ENCODE data around the gene POLD4. TPM values are rescaled to one million over a fixed set of nuclear protein-coding genes. Genes with fewer than 3 reads are reported as not detected.

The POLD4 gene
- total and polyA plus RNA-seq, 7 donors: 48.5 to 748 (median 78.9) TPM

DNA sequence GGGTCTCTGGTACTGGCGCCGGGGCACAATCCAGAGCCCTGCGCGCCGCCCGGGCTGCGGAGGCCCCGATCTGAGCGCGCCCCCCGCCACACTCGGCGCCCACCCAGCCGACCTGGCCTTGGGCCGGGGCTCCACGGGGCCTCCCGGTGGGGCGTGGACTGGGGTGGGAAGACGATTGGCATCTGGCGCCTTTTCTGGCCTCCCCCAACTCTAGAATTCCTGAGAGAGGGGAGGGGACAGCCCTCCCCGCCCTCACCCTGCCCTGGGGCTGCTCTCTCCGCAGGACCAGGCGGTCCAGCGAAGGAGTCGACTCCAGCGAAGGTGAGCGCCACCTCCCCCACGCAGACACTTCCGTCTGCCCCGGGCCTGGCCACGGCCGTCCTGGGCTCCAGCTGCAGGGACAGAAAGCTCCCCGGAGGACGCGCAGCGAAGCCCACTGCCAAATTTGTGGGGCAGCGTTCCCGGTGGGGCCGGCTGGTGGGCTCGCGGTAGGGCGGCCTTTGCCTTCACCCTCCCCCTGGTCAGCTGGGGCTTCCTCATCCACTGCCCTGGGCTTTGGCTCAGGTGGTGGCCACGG is 49.4 kb downstream of the POLD4 start:
- Histone ChIP-seq H3K36me3 (peaks cover 12 to 44% (median 28%) of the 10 kb centered on the region in 4 donors), H3K4me3 (peak overlapping the region; percentile 54 to 98 (median 78)), H3K4me1 (peaks cover 0 to 31% (median 24%) of the 10 kb centered on the region in 4 donors), H3K27ac (peak overlapping the region; percentile 69 to 77 (median 74)), H3K9me3 (no peaks in the 10 kb centered on the region), H3K27me3 (no peaks in the 10 kb centered on the region)
- peak; percentile 69 for DNase-seq
- intact Hi-C loops (cut with DNase I): no loop called here
- TF ChIP-seq POLR2A (IDR thresholded peaks at IDR 0.05): no peak
- no peak for TF ChIP-seq POLR2AphosphoS5 (IDR thresholded peaks at IDR 0.05)
- TF ChIP-seq EP300 (IDR thresholded peaks at IDR 0.05): no peak
- TF ChIP-seq CTCF (IDR thresholded peaks at IDR 0.05): no peak
- 3 to 19% methylated on average over 43 of the region's 43 CpGs for WGBS, 2 donors

GRCh38 chr11:67303132-67303834 is 50.1 kb downstream of the POLD4 start, which contains the start of gene SSH3:
SSH3 (plus strand) TSS chr11:67303530; CDS start chr11:67303626, 96 bp downstream.
- peak; percentile 84 for DNase-seq
- H3K27ac ChIP-seq: peak within 1 kb of the TSS; percentile 69 to 77 (median 74)
- H3K4me3 ChIP-seq: peak within 1 kb of the TSS; percentile 54 to 98 (median 78)
- WGBS, 2 donors: 1 to 9% methylated on average over 65 of the region's 65 CpGs
- H3K27me3 ChIP-seq: no peaks in the 10 kb centered on the region
- peaks cover 12 to 44% (median 29%) of the 10 kb centered on the region in 4 donors for H3K36me3 ChIP-seq
- peaks cover 0 to 31% (median 24%) of the 10 kb centered on the region in 4 donors for H3K4me1 ChIP-seq
- no peak for TF ChIP-seq CTCF (IDR thresholded peaks at IDR 0.05)
- peak in 3 of 4 donors; percentile 28 to 73 (median 71) for TF ChIP-seq POLR2AphosphoS5 (IDR thresholded peaks at IDR 0.05)
- no peak for TF ChIP-seq EP300 (IDR thresholded peaks at IDR 0.05)
- TF ChIP-seq POLR2A (IDR thresholded peaks at IDR 0.05): peak in 1 of 2 donors; percentile 41
- intact Hi-C loops (cut with DNase I): no loop called here
- H3K9me3 ChIP-seq: no peaks in the 10 kb centered on the region

GRCh38 chr11:67302571-67303131 is 50.7 kb downstream of the POLD4 start:
- H3K4me3 ChIP-seq: peak overlapping the region; percentile 54 to 98 (median 78)
- peaks cover 0 to 31% (median 24%) of the 10 kb centered on the region in 4 donors for H3K4me1 ChIP-seq
- H3K36me3 ChIP-seq: peaks cover 12 to 46% (median 28%) of the 10 kb centered on the region in 4 donors
- no peak for TF ChIP-seq POLR2AphosphoS5 (IDR thresholded peaks at IDR 0.05)
- no peak for TF ChIP-seq EP300 (IDR thresholded peaks at IDR 0.05)
- no peak for TF ChIP-seq CTCF (IDR thresholded peaks at IDR 0.05)
- no peak for TF ChIP-seq POLR2A (IDR thresholded peaks at IDR 0.05)
- H3K27me3 ChIP-seq: no peaks in the 10 kb centered on the region
- H3K27ac ChIP-seq: peak overlapping the region; percentile 69 to 77 (median 74)
- intact Hi-C loops (cut with DNase I): no loop called here
- no peaks in the 10 kb centered on the region for H3K9me3 ChIP-seq
- DNase-seq: peak; percentile 80
- 5 to 28% methylated on average over 23 of the region's 23 CpGs for WGBS, 2 donors

GRCh38 chr11:67301951-67302516 is 51.3 kb downstream of the POLD4 start:
- TF ChIP-seq CTCF (IDR thresholded peaks at IDR 0.05): no peak
- peak in 1 of 2 donors; percentile 47 for TF ChIP-seq POLR2A (IDR thresholded peaks at IDR 0.05)
- Histone ChIP-seq H3K27me3 (no peaks in the 10 kb centered on the region), H3K9me3 (no peaks in the 10 kb centered on the region), H3K4me3 (peak overlapping the region in 1 of 4 donors; percentile 95), H3K4me1 (peaks cover 0 to 31% (median 24%) of the 10 kb centered on the region in 4 donors), H3K36me3 (peaks cover 12 to 46% (median 28%) of the 10 kb centered on the region in 4 donors), H3K27ac (peak overlapping the region in 3 of 4 donors; percentile 71 to 77 (median 76))
- WGBS, 2 donors: 16 to 59% methylated on average over 15 of the region's 15 CpGs
- DNase-seq: peak; percentile 68
- intact Hi-C loops (cut with DNase I): no loop called here
